Parathyroid adenoma (tissue), 2 donors: Measurements from ENCODE around the gene PQBP1.
"Not testable (repeated sequence)": the region's sequence is repeated elsewhere in the genome, so short reads cannot be mapped to it uniquely, and the experiment has no call there.

Experiments used
- H2AFZ ChIP-seq: fragments of 300-600 bp; sonication (generic); one replicate; pipeline ENCODE4 v1.7.0; 2017; ENCODE audit warnings: antibody characterized with exemption, mild to moderate bottlenecking
- H3K27ac ChIP-seq: fragments of 300-600 bp; sonication (generic); one replicate; pipeline ENCODE4 v1.7.0; 2017
- H3K27me3 ChIP-seq: fragments of 300-600 bp; sonication (generic); one replicate; pipeline ENCODE4 v1.7.0; 2017; ENCODE audit warnings: low read length; ENCODE audit not compliant: control insufficient read depth, insufficient read depth
- H3K36me3 ChIP-seq: fragments of 300-600 bp; sonication (generic); one replicate; pipeline ENCODE4 v1.7.0; 2017; ENCODE audit warnings: low read length; ENCODE audit not compliant: control insufficient read depth, insufficient read depth
- H3K4me1 ChIP-seq: fragments of 300-600 bp; sonication (generic); one replicate; pipeline ENCODE4 v1.7.0; 2017; ENCODE audit warnings: control low read depth
- H3K4me2 ChIP-seq: fragments of 300-600 bp; sonication (generic); one replicate; pipeline ENCODE4 v1.7.0; 2017; ENCODE audit warnings: low read length
- H3K4me3 ChIP-seq: fragments of 300-600 bp; sonication (generic); one replicate; pipeline ENCODE4 v1.7.0; 2017; ENCODE audit warnings: low read depth, low read length
- H3K79me2 ChIP-seq: fragments of 300-600 bp; sonication (generic); one replicate; pipeline ENCODE4 v1.7.0; 2017; ENCODE audit warnings: control low read depth
- H3K9ac ChIP-seq: fragments of 300-600 bp; sonication (generic); one replicate; pipeline ENCODE4 v1.7.0; 2017; ENCODE audit warnings: mild to moderate bottlenecking
- H3K9me3 ChIP-seq: fragments of 300-600 bp; sonication (generic); one replicate; pipeline ENCODE4 v1.7.0; 2017; ENCODE audit warnings: low read length; ENCODE audit not compliant: control insufficient read depth
- CTCF ChIP-seq: fragments of 300-600 bp; sonication (generic); IDR thresholded peaks from one replicate; pipeline ENCODE4 v1.7.0; 2017; ENCODE audit warnings: antibody characterized with exemption, mild to moderate bottlenecking
- donor health status: primary hyperparathyroidism.

The PQBP1 gene

GRCh38 chrX:48854898-48855297 is 42.8 kb upstream of the PQBP1 start:
- Histone ChIP-seq H3K9ac (no peak overlapping the region), H3K4me1 (no peaks in the 10 kb centered on the region)
- TF ChIP-seq CTCF: peak; percentile 12

GRCh38 chrX:48864210-48864609 is 33.5 kb upstream of the PQBP1 start:
- H3K27ac ChIP-seq: no peak overlapping the region
- no peak for TF ChIP-seq CTCF
- H3K9ac ChIP-seq: no peak overlapping the region
- H2AFZ ChIP-seq: no peak overlapping the region
- H3K79me2 ChIP-seq: no peaks in the 10 kb centered on the region
- H3K4me1 ChIP-seq: no peaks in the 10 kb centered on the region
- H3K4me3 ChIP-seq: no peak overlapping the region
- no peaks in the 10 kb centered on the region for H3K27me3 ChIP-seq
- no peaks in the 10 kb centered on the region for H3K36me3 ChIP-seq
- H3K4me2 ChIP-seq: no peak overlapping the region
- no peaks in the 10 kb centered on the region for H3K9me3 ChIP-seq

More at GRCh38 chrX:48854898-48855297, 42.8 kb upstream of the PQBP1 start:
- Histone ChIP-seq H3K27me3 (no peaks in the 10 kb centered on the region), H3K36me3 (no peaks in the 10 kb centered on the region), H3K4me2 (no peak overlapping the region), H3K9me3 (no peaks in the 10 kb centered on the region), H2AFZ (no peak overlapping the region), H3K4me3 (no peak overlapping the region), H3K27ac (no peak overlapping the region), H3K79me2 (no peaks in the 10 kb centered on the region)

- H3K4me2 ChIP-seq, H3K36me3 ChIP-seq, H3K4me1 ChIP-seq, H3K27me3 ChIP-seq, H3K9ac ChIP-seq, H3K4me3 ChIP-seq, H3K9me3 ChIP-seq, H2AFZ ChIP-seq, H3K27ac ChIP-seq, H3K79me2 ChIP-seq: not testable (repeated sequence)
These were observed 25.7 kb upstream of the PQBP1 start for GRCh38 chrX:48872017-48872416.

GRCh38 chrX:48876944-48877343 is 20.8 kb upstream of the PQBP1 start:
- not testable (repeated sequence) for H3K9me3 ChIP-seq, H3K4me2 ChIP-seq, H3K4me3 ChIP-seq, H3K4me1 ChIP-seq, H3K9ac ChIP-seq, H3K79me2 ChIP-seq, H3K27me3 ChIP-seq, H3K36me3 ChIP-seq, H2AFZ ChIP-seq, H3K27ac ChIP-seq

GRCh38 chrX:48883729-48884128 is 14.0 kb upstream of the PQBP1 start:
- Histone ChIP-seq H2AFZ (no peak overlapping the region), H3K36me3 (no peaks in the 10 kb centered on the region), H3K4me1 (no peaks in the 10 kb centered on the region), H3K9ac (no peak overlapping the region), H3K27me3 (no peaks in the 10 kb centered on the region), H3K4me2 (no peak overlapping the region), H3K79me2 (no peaks in the 10 kb centered on the region), H3K27ac (no peak overlapping the region), H3K9me3 (no peaks in the 10 kb centered on the region), H3K4me3 (no peak overlapping the region)
- TF ChIP-seq CTCF: no peak

GRCh38 chrX:48886586-48886985 is 11.1 kb upstream of the PQBP1 start:
- H3K79me2 ChIP-seq, H3K27ac ChIP-seq, H3K4me3 ChIP-seq, H3K9ac ChIP-seq, H3K4me1 ChIP-seq, H2AFZ ChIP-seq, H3K27me3 ChIP-seq, H3K36me3 ChIP-seq, H3K9me3 ChIP-seq, H3K4me2 ChIP-seq: not testable (repeated sequence)
